ENCODE results near the gene RASSF1. TPM values are rescaled to one million over a fixed set of nuclear protein-coding genes. Genes with fewer than 3 reads are reported as not detected.

RASSF1 gene
- total RNA-seq, 2 experiments from 2014 or later, result 183 to 188 TPM

- Mint-ChIP-seq H3K4me3 (no peak overlapping the region), H3K27me3 (peaks cover 1% of the 10 kb centered on the region), H3K4me1 (peaks cover 4% of the 10 kb centered on the region), H3K9me3 (no peaks in the 10 kb centered on the region), H3K27ac (no peak overlapping the region), H3K36me3 (no peaks in the 10 kb centered on the region)
- POLR2A ChIA-PET, result no interaction called here
- no peak for DNase-seq
- ATAC-seq (ENCODE audit: low read depth), result no peak
Observed at GRCh38 chr3:50374363-50375257, 34.0 kb upstream of the RASSF1 start.

DNA sequence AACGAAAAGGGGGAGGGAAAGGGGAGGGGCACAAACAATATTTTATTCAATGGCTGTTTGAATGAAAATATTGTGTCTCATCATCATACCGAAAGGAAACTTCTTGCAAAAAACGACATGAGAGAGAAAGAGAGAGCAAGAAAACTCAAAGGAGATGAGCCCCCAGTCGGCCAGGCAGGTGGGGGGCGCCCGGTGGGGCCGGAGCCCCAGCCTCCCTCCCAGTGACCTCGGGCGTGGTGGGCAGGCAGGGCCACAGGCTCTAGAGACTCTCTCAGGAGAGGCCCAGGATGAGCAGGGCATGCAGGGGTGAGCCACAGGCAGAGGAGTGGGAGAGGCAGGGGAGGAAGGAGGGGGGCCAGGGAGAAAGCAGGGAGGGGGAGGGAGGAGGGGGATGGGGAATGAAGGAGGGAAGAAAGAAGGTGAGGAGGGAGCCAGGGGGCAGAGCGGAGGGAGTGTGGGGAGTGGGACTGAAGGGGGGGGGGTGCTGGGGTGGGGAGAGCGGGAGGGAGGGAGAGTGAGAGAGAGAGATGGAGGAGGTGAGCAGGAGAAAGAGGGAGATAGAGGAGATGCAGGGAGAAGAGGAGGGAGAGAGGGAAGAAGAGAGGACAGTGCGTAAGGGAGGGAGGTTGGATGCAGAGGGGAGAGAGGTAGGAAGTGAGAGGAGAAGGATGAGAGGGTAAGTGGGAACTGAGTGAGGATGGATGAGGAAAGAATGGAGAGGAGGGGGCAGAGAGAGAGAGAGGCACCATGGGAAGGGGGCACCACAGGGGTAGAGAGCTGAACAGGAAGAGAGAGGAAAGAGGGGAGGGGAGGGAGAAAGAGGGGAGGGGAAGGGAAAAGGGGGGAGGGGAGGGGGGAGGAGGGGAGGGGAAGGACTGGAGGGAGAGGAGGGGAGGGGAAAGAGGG lies 32.8 kb upstream of the RASSF1 start:
- POLR2A ChIA-PET, result no interaction called here
- Mint-ChIP-seq H3K9me3 (no peaks in the 10 kb centered on the region), H3K4me3 (no peak overlapping the region), H3K27me3 (peaks cover 1% of the 10 kb centered on the region), H3K4me1 (peaks cover 6% of the 10 kb centered on the region), H3K27ac (no peak overlapping the region), H3K36me3 (no peaks in the 10 kb centered on the region)
- DNase-seq (no peak), ATAC-seq (ENCODE audit: low read depth) (no peak)

GRCh38 chr3:50372349-50372748 lies 31.7 kb upstream of the RASSF1 start:
- no peak overlapping the region for H3K27ac Mint-ChIP-seq

GRCh38 chr3:50371133-50371685 lies 30.6 kb upstream of the RASSF1 start:
- no peak overlapping the region for H3K27ac Mint-ChIP-seq
- POLR2A ChIA-PET, result no interaction called here

More at GRCh38 chr3:50372349-50372748, 31.7 kb upstream of the RASSF1 start:
- POLR2A ChIA-PET, result no interaction called here
- Mint-ChIP-seq H3K36me3 (no peaks in the 10 kb centered on the region), H3K4me1 (peaks cover 6% of the 10 kb centered on the region), H3K4me3 (no peak overlapping the region), H3K27me3 (peaks cover 1% of the 10 kb centered on the region), H3K9me3 (no peaks in the 10 kb centered on the region)
- DNase-seq (no peak), ATAC-seq (ENCODE audit: low read depth) (no peak)

GRCh38 chr3:50370594-50370993 lies 30.0 kb upstream of the RASSF1 start:
- no peak overlapping the region for H3K4me3 Mint-ChIP-seq
- ATAC-seq (ENCODE audit: low read depth), result no peak
- peaks cover 9% of the 10 kb centered on the region for H3K4me1 Mint-ChIP-seq
- no peak overlapping the region for H3K27ac Mint-ChIP-seq
- peaks cover 1% of the 10 kb centered on the region for H3K27me3 Mint-ChIP-seq
- H3K9me3 Mint-ChIP-seq, result no peaks in the 10 kb centered on the region
- DNase-seq, result no peak
- H3K36me3 Mint-ChIP-seq, result no peaks in the 10 kb centered on the region
- POLR2A ChIA-PET, result no interaction called here

More at GRCh38 chr3:50371133-50371685, 30.6 kb upstream of the RASSF1 start:
- peaks cover 6% of the 10 kb centered on the region for H3K4me1 Mint-ChIP-seq
- H3K9me3 Mint-ChIP-seq, result no peaks in the 10 kb centered on the region
- H3K36me3 Mint-ChIP-seq, result no peaks in the 10 kb centered on the region
- no peak for DNase-seq
- no peak for ATAC-seq (ENCODE audit: low read depth)
- H3K4me3 Mint-ChIP-seq, result no peak overlapping the region
- H3K27me3 Mint-ChIP-seq, result peaks cover 1% of the 10 kb centered on the region

DNA sequence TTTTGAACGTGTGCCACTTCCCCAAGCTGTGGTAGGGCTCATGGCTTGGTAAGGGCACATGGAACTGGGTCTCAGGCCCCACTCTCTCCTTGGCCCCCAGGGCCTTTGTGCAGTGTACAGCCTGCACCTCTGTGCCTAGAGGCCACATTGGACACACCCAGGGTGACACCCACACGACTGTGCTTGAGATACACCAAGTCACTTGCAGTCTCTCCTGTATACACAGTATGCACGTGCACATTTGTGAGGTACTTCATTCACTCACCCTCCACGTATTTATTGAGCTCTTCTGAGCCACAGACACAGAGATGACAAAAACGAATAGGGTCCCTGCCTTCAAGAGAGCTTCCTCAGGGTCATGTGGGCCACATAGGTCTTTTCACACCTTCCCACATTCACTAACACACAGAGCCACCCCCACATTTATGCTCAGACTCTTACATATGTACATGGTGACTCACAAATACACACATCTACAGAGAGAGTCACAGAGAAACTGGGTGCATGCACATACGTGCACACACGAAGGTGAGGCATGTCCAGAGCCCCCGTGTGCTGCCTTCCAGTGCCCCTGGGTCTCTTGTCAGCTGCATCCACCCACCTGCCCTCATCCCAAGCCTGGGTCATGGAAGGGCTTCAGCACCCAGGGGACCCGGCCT lies 28.5 kb upstream of the RASSF1 start:
- Mint-ChIP-seq H3K4me3 (no peak overlapping the region), H3K27ac (no peak overlapping the region), H3K9me3 (no peaks in the 10 kb centered on the region), H3K36me3 (no peaks in the 10 kb centered on the region), H3K27me3 (peaks cover 1% of the 10 kb centered on the region), H3K4me1 (peaks cover 9% of the 10 kb centered on the region)
- POLR2A ChIA-PET, result no interaction called here
- DNase-seq (no peak), ATAC-seq (ENCODE audit: low read depth) (no peak)

DNA sequence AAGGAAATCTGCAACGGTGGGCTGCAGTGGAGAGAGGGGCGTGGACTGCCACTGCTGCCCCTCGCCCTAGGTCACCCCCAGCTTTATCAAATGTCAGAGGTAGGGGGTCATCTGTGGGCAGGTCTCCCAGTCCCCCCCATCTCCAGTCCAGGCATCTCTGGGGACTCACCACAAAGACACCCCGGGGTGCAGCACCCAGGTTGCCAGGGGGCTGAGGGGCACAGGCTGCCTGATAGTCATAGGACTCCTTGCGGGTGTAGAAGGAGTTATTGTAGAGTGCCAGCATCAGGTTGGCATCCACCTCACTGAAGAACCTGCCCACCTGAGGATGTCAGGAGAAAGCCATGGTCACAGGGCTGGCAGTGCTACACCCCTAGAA lies 25.2 kb upstream of the RASSF1 start:
- Mint-ChIP-seq H3K36me3 (no peaks in the 10 kb centered on the region), H3K9me3 (no peaks in the 10 kb centered on the region), H3K27me3 (no peaks in the 10 kb centered on the region), H3K4me1 (peaks cover 5% of the 10 kb centered on the region), H3K27ac (peak overlapping the region; percentile 86), H3K4me3 (peak overlapping the region; percentile 83)
- ATAC-seq (ENCODE audit: low read depth) (no peak), DNase-seq (no peak)
- POLR2A ChIA-PET, result interaction anchor here (0.6 to 1.2 kb wide), 5 partner anchors 12 to 201 kb away, joined by 3 to 9 read pairs (median 6); partner anchors contain the start of genes C3orf18 and RASSF1

DNA sequence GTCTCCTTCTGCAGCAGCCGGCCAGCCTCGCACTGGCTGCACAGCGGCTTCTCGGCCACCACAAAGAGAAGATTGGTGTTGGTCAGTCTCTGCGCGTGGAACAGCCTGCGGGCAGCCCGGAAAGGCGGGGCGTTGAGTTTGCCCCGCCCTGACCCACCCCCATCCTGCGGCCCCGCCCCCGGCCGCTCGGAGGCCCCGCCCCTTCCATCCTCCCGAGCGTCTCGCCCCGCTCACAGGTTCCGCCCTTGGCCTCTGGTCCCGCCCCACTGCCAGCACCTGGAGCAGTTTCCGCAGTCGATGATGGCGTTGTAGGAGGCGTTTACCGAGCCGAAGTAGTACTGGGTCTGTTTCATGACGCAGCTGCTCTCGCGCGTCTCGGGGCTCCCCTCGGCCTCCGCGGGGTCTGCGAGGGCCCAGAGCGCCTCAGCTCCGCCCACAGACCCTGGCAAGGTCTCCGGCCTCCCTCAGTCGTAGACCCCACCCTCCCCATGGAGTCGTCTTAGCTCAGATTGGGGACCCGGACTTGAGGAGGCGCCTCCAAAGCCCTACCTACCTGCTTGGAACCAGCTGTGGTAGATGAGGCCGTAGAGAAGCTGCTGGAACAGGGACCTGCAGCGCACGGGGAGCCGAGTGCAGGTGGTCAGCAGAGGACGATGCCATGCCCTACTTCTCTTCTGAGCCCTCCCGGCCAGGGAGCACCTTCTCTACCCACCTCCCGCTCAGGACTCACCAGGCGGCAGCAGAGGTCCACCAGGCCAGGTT lies 24.6 kb upstream of the RASSF1 start:
- DNase-seq (peak; percentile 93), ATAC-seq (ENCODE audit: low read depth) (peak; percentile 99)
- Mint-ChIP-seq H3K36me3 (no peaks in the 10 kb centered on the region), H3K27ac (peak overlapping the region; percentile 86), H3K9me3 (no peaks in the 10 kb centered on the region), H3K27me3 (no peaks in the 10 kb centered on the region), H3K4me3 (peak overlapping the region; percentile 83), H3K4me1 (peaks cover 5% of the 10 kb centered on the region)
- POLR2A ChIA-PET, result interaction anchor here (0.6 to 2.1 kb wide), 7 partner anchors 11 to 246 kb away, joined by 3 to 15 read pairs (median 6); partner anchors contain the start of genes C3orf18, CISH, CYB561D2 and NPRL2

- DNase-seq (no peak), ATAC-seq (ENCODE audit: low read depth) (peak; percentile 27)
- Mint-ChIP-seq H3K4me3 (peak overlapping the region; percentile 83), H3K4me1 (peaks cover 9% of the 10 kb centered on the region), H3K27ac (no peak overlapping the region), H3K27me3 (no peaks in the 10 kb centered on the region), H3K36me3 (no peaks in the 10 kb centered on the region), H3K9me3 (no peaks in the 10 kb centered on the region)
- POLR2A ChIA-PET, result interaction anchor here (0.7 to 2.1 kb wide), 4 partner anchors 14 to 247 kb away, joined by 6 to 15 read pairs (median 8); partner anchors contain the start of genes C3orf18, CISH, CYB561D2 and NPRL2
Observed at GRCh38 chr3:50364573-50365079, 24.0 kb upstream of the RASSF1 start.

GRCh38 chr3:50359760-50360110 lies 19.1 kb upstream of the RASSF1 start:
- POLR2A ChIA-PET, result interaction anchor here (1.0 to 1.6 kb wide), 4 partner anchors 9 to 32 kb away, joined by 3 to 12 read pairs (median 5); partner anchors contain the start of genes CYB561D2, NPRL2, RASSF1 and TUSC2

DNA sequence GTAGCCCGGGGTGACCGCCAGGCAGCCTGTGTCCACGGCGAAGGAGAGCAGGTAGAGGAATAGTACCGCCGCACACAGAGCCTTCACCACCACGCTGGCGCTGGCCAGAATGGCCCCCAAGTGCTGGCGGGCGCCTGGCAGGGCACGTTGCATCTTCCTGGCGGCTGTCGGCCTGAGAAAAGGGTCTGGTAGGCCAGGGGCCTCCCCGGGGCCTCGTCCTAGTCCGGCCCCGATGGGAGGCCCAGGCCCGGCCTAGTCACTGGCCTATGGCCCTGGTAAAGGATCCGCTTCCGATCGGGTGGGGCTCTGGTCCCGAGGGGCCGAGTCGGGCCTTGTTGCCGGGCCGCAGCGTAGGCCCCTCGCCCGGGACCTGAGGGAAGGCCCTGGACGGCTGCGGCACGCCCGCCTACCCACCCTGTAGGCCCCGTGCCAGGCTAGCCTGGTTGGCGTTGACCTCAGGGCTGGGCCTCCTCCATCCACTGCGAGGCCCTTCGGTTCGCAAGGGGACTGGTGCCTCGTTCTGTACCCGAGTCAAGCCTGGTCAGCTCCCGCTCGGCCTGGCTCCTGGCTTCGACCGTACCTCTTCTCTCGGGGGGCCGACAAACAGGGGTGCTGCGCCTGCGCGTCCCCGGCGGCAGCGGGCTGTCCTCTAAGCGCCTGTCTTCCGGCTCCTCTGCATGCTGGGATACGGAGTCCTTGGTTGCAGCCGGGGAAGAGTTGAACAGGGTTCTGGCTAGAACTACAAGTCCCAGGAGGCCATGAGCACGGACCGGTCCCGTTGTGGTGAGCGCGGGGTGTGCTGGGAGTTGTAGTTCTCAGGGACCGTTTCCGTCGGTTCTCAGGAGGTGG lies 18.5 kb upstream of the RASSF1 start, which contains the start of gene TMEM115:
Gene TMEM115 (minus strand): TSS at position 611 of the 849 bp plus-strand sequence. CDS start 458 bp downstream, at position 153.
- ATAC-seq (ENCODE audit: low read depth) (peak; percentile 99), DNase-seq (peak; percentile 86)
- H3K27ac Mint-ChIP-seq, result peak within 1 kb of the TSS; percentile 92
- no peaks in the 10 kb centered on the region for H3K9me3 Mint-ChIP-seq
- POLR2A ChIA-PET, result interaction anchor here (1.0 to 1.6 kb wide), 4 partner anchors 9 to 31 kb away, joined by 3 to 12 read pairs (median 5); partner anchors contain the start of genes CYB561D2, NPRL2, RASSF1 and TUSC2
- H3K36me3 Mint-ChIP-seq, result peaks cover 9% of the 10 kb centered on the region
- H3K27me3 Mint-ChIP-seq, result no peaks in the 10 kb centered on the region
- peaks cover 32% of the 10 kb centered on the region for H3K4me1 Mint-ChIP-seq
- peak within 1 kb of the TSS; percentile 96 for H3K4me3 Mint-ChIP-seq

More at GRCh38 chr3:50359760-50360110, 19.1 kb upstream of the RASSF1 start:
- H3K4me1 Mint-ChIP-seq, result peaks cover 32% of the 10 kb centered on the region
- no peaks in the 10 kb centered on the region for H3K27me3 Mint-ChIP-seq
- DNase-seq (no peak), ATAC-seq (ENCODE audit: low read depth) (no peak)
- H3K4me3 Mint-ChIP-seq, result peak overlapping the region; percentile 96
- peaks cover 7% of the 10 kb centered on the region for H3K36me3 Mint-ChIP-seq
- peak overlapping the region; percentile 92 for H3K27ac Mint-ChIP-seq
- H3K9me3 Mint-ChIP-seq, result no peaks in the 10 kb centered on the region

Measured in activated naive CD8-positive, alpha-beta T cell treated with anti-CD3 and anti-CD28 coated beads, Interleukin-2, amount 10 ng/mL, durations not matched to agents 7 days and 5 days (primary cell).